Activated T-helper 1 cell treated with Interleukin-2 at 50 U/mL for 16 hours (primary cell): ENCODE measurements around the gene CTXN1.
"Not testable (repeated sequence)": the region's sequence is repeated elsewhere in the genome, so short reads cannot be mapped to it uniquely, and the experiment has no call there.

Experiments
- DNase-seq: peaks from one replicate; pipeline ENCODE4 v3.0.0-alpha.2; 2020; ENCODE audit warnings: low read depth

CTXN1 gene

DNA sequence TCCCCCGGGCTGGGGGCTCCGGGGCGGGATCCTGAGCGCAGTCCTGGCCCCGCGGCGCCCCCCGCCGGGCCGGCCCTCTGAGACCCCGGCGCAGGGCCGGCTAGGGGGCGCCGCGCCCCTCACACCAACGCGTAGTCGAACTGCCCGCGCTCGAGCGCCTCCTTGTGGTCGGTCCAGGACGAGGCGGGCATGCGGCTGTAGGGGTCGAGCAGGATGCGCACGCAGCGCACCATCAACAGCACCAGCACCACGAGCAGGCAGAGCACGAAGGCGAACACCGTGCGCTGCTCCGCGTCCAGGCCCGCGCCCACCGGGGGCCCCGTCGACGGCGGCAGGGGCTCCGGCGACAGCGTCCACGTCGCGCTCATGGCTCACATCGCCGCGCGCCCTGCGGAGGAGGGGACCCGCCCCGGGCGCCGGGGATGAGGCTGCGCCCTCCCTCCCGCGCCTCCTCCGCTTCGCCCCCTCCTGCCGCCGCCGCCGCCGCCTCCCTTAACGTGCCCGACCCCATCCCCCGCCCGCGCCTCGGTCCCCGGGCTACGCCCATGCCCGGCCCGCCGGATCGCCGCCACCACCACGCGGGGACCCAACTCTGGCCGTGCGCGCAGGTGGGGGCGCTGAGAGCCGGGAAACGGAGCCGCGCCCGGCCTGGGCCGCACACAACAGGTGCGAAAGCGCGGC lies 624 bp downstream of the CTXN1 start:
- DNase-seq, result peak; percentile 58

DNA sequence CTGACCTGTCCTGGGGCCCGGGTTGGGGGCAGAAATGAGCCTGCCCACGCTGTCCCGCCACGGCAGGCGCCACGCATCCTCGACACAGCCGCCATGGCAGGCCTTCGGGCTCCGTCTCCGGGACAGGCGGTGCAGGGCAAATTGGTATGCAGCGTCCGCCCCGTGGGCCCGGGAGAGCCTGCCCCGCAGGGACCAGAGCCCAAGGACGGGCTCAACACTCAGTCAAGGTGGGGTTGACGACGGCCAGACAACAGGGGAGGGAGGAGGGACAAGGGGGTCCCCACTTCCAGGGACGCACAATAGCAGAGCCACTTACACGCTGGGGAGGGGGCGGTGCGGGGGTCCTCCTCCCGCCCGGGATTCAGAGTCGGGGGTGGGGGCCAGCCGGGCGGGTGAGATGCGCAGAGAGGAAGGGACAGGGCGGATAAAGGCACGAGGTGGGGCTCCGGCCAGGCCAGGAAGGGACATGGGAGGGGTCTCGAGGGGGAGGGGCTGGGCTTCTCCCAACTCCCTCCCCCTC lies 1.2 kb downstream of the CTXN1 start:
- DNase-seq, result no peak

DNA sequence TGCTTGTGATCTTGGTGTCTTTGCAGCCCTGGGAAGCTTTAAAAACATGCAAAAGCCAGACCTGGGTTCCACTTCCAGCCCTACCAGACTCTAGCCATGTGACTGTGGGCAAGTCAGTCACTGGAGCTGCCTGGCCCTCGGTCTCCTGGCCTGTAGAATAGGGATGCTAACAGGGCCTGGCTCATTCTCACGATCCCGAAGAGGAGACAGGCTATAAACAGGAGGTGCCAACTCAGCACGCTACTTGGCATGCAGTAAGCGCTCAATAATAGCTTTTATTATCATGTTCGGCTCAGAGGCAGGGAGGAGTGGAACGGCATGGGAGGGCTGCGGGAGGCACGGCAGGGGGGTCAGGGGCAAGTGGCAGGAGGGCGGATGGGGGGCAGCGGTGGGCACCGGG lies 1.7 kb downstream of the CTXN1 start:
- DNase-seq, result no peak

DNA sequence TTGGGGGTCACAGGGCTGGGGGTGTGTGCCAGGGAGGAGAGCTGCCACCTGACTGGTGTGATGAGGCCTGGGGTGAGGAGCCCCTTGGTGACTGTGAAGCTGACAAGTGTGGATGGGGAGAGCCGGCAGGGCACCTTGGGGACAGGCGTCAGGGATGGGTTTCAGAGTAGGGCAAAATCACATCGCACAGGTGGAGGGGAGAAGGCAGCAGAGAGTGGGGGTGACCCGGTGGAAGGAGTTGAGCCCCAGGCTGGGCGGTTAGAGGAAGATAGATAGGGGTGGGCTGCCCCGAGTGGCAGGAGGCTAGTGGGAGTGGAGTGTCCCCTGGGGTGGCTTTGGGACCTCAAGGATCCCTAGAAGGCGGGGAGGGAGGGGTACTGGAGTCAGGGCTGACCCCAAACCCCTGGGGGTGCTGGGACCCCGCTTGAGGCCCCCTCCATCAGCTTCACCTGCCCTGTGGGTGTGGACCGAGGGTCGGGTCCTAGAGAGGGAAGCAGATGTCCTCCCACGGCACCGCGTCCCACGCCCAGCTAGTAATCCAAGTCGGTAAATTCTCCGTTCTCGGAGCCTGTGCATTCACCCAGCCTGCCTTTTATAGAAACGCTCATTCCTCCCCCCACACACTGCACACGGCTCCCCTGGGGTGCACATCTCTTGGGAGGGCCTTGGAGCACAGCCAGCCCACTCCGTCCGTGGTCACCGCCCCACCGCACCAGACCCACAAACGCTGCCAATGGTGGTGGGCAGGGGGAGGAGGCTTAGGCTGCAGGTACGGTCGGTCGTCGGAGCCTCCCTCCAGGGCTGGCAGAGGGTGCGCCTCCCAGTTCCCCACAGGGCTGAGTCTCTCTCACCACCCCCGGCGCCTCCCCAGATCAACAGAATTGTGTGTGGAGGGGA lies 2.4 kb downstream of the CTXN1 start:
- no peak for DNase-seq

DNA sequence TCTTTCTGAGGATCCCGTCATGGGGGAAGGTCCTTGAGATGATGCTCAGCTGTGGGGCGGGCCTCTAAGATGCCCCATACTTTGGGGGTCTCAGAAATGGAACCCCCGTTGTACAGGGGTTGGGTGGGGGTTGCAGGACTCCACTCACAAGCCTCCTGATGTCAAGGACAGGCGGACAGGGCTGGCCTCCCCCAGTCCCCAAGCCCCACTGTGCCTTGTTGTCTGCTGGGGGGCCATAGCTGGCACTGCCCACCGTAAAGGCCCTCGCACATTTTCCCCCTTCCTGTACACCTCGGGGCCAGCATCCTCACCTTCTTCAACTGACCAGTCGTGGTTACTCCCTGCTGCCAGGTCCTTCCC lies 3.1 kb downstream of the CTXN1 start:
- DNase-seq, result no peak

DNA sequence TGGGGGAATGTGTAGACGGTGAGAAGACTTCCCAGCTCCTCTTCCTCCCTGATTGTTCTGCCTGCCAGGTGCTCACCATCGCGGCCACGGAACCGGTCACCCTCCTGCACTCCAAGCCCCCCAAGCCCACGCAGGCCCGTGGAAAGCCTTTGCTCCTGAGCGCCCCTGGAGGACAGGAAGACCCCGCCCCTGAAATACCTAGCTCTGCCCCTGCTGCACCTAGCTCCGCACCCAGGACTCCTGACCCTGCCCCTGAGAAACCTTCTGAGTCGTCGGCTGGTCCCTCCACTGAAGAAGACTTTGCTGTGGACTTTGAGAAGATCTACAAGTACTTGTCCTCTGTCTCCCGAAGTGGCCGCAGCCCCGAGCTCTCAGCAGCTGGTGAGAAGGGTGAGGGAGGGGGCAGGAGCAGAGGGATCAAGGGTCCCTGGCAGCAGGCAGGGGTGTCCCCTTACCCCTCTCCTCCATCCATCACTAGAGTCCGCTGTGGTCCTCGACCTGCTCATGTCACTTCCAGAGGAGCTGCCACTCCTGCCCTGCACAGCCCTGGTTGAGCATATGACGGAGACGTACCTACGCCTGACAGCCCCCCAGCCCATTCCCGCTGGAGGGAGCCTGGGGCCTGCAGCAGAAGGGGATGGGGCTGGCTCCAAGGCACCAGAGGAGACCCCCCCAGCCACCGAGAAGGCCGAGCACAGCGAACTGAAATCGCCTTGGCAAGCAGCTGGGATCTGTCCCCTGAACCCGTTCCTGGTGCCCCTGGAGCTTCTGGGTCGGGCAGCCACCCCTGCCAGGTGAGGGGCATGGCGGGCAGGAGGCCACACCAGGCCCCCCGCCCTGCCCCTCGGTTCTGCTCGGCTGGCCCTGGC lies 3.7 kb downstream of the CTXN1 start:
- no peak for DNase-seq

DNA sequence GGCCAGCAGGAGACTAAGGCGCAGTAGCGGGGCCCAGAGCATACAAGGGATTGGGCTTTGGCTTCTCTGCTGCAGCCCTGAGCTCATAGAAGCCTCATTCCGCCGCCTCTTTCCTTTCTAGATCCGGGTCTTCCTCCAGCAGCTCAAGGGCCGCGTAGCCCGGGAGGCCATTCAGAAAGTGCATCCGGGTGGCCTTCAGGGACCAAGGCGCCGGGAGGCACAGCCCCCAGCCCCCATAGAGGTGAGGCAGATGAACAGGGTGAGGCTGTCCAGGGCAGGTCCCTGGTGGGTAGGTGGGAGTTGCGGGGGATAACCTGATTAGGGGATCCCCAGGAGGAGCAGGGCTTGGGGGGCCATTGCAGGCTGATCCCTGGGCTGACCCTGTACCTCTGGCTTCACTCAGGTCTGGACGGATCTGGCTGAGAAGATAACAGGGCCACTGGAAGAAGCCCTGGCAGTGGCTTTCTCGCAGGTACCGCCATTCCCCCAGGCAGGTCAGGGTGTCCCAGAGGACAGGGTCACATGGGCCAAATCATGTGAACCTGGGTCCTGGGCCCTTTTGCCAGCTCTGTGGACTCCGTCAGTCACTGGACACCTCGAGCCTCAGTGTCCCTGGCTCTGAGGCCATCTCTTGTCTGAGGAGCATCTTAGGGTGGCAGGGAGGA lies 4.5 kb downstream of the CTXN1 start:
- DNase-seq, result no peak

DNA sequence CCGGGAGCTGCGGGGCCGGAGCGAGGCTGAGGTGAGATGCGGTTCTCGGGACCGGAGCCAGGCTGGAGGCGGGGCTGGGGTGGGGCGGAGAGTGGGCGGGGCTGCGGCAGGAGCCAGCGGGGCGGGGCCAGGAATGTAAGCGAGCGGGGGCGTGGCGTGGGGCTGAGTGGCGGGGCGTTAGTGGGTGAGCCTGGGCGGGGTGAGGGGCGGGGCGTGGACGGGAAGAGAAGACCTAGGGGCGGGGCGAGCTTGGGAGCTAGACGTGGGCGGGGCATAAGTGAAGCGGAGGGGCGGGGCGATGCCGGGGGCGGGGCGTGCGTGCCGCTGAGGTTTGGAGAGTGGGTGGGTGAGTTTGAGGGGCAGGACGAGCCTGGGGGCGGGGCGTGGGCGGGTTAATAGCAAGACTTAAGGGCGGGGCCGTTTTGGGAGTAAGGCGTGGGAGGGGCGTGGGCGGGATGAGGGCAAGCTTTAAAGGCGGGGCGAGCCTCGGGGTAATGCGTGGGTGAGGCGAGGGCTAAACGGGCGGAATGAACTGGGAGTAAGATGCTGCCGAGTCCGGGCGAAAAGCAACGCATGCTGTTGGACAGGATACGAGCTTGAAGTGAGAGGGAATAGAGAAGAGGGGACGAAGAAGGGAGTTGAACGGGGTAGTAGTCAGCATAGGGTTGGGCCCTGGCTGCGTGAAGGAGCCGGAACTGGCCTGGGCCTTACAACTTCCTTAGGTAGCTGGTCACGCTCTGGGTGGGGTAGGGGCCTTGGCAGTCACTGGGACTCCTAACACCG lies 5.2 kb downstream of the CTXN1 start:
- peak; percentile 99 for DNase-seq

DNA sequence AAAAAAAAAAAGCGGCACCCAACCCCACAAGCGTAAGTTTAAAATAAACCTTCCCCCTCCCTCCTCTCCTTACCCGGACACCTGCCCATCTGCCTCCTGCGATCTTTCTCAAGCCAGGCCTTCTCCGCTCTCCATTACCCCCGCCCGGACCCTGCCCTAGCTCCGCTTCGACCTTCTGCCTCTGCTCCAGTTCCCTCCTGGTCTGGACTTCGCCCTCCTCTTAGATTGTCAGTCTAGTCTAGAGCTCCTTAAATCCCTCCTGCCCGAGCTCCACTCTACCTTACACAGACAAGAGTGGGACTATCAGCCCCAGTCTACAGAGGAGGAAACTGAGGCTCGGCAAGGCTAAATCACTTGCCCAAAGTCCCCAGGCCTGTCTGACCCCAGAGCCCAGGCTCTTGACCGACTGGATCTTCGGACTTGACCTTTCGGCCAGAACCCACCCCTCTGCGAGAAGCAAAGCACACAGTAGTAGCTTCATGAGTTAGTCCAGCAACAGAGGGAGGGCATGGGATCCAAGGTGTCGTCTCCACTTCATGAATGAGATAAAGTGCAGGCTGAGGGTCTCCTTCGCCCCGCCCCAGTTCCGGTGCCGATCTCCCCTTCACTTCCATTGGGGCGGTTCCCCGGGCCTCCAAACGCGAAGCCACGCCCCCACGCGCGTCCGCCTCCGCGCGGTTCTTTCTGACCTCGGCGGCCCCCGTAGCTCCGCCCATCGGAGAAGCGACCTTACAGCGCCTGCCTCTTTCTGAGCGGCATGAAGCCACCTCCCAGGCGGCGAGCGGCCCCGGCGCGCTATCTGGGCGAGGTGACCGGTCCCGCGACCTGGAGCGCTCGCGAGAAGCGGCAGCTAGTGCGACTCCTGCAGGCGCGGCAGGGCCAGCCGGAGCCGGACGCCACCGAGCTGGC lies 6.1 kb downstream of the CTXN1 start, which contains the start of gene SNAPC2:
Gene SNAPC2 (plus strand): TSS at position 729 of the 909 bp plus-strand sequence. CDS start 29 bp downstream, at position 758.
- DNase-seq, result peak; percentile 91

DNA sequence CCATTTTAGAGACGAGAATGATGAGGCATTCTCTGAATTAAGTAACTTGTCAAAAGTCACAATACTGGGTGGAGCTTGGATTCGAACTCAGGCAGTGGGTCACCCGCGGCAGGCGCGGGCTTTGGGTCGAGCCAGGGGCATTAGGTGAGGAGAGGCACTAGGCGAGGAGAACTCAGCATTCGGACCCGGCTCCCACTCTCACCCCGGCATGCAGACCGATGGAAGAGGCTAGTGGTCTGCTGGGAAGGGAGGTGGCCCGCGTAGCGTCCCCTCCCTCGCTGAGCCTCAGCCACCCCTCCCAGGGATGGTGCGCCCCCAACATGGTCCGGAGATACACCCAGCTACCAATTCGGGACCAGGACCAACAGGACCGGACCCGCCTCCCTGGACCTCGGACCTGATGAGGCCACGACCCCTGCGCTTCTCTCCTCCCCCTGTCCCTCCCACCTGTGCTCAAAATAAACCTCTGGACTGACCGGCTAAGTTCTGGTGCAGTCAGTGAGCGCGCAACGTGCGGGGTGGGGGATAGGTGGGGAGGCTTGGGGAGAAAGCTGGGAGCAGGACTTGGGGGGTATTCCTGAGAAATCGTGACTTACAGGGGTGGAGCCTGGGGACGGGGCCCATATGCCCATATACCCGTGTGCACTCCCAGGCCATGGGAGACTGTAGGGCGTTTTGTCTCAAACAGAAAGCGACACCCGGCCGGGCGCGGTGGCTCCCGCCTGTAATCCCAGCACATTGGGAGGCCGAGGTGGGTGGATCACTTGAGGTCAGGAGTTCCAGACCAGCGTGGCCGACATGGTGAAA lies 7.1 kb downstream of the CTXN1 start:
- no peak for DNase-seq

DNA sequence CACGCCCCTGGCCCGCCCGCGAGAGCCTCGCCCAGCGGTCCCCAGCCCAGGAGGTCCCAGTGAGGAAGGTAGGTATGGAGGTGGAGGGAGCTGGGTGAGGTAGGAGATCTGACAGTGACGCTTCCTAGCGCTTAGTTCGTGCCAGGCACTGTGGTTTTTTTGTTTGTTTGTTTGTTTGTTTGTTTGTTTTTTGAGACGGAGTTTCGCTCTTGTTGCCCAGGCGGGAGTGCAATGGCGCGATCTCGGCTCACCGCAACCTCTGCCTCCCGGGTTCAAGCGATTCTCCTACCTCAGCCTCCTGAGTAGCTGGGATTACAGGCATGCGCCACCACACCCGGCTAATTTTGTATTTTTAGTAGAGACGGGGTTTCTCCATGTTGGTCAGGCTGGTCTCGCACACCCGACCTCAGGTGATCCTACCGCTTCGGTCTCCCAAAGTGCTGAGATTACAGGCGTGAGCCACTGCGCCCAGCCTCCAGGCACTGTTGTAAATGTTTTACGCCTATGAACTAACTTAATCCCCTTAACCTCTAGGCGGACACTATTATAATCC lies 7.8 kb downstream of the CTXN1 start:
- DNase-seq, result not testable (repeated sequence)

DNA sequence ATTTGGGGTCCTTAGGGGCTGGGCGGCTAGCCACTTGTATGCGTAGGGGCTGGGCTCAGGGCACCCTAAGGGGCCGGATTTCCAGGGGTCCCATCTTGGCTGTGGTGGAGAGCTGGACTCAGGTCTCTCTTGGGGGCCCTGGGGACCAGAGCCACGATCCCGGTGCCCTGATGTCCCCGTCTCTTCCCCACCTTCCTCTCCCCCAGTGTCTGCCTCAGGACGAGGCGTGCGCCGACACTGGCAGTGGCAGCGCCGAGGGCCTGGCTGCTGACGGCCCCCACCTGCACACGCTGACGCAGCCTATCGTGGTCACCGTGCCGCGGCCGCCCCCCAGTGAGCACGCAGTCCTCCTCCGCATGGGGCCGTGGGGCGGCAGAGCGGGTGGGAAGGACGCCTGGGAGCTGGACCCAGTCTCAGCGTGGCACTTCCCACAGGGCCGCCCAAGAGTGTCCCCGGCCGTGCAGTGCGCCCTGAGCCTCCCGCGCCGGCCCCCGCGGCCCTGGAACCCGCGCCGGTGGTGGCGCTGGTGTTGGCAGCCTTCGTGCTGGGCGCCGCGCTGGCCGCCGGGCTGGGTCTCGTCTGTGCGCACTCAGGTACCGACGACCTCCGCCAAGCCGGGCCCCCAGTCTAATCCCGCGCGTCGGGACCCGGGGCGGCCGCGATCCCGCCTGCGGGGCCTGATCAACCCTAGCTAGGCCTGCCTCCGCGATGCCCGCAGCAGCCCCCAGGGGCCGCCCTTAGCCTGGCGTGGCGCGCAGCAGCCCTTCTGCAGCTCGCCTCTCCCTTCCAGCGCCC lies 8.5 kb downstream of the CTXN1 start:
- DNase-seq, result peak; percentile 39

DNA sequence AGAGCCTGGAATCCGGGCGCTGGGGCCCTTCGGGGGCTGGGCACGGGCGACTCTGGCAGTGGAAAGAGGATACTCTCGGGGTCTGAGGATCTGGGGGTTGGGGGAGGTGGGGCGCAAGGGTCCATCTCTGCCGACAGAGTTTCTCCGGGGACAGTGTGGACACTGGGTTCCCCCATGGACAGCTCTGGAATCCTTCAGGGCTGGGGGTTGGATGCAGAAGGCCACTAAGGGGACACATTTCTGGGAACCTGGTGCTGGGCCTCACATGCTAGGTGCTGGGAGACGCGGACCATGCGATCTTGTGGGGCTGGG lies 9.0 kb downstream of the CTXN1 start:
- DNase-seq, result no peak

DNA sequence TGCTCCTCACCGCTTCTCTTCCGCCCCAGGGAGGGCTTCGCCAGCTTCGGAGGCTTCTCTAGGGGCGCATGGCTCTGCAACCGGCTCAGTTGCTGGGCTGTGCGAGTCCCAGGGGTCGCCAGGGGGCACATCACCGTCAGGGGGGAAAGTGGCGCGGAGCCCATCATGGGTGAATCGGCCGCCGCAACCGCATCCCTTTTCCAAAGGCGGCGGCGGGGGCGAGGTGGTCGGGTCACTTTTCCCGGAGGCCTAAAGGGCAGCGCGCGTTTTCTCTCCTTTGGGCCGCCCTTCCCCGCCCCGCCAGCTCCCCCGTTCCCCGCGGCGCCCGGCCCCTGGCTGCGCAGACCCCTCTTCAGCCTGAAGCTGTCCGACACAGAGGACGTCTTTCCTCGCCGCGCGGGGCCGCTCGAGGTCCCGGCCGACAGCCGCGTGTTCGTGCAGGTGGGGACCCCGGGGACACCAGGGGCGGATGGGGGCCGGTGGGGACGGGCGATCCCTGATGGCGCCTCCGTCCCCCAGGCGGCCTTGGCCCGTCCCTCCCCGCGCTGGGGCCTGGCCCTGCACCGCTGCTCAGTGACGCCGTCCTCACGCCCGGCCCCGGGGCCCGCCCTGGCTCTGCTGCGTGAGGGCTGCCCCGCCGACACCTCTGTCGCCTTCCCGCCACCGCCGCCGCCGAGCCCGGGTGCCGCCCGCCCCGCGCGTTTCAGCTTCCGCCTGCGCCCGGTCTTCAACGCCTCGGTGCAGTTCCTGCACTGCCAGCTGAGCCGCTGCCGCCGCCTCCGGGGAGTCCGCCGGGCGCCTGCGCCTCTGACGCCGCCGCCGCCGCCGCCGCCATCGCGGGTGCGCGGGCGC lies 9.6 kb downstream of the CTXN1 start:
- DNase-seq, result peak; percentile 40

DNA sequence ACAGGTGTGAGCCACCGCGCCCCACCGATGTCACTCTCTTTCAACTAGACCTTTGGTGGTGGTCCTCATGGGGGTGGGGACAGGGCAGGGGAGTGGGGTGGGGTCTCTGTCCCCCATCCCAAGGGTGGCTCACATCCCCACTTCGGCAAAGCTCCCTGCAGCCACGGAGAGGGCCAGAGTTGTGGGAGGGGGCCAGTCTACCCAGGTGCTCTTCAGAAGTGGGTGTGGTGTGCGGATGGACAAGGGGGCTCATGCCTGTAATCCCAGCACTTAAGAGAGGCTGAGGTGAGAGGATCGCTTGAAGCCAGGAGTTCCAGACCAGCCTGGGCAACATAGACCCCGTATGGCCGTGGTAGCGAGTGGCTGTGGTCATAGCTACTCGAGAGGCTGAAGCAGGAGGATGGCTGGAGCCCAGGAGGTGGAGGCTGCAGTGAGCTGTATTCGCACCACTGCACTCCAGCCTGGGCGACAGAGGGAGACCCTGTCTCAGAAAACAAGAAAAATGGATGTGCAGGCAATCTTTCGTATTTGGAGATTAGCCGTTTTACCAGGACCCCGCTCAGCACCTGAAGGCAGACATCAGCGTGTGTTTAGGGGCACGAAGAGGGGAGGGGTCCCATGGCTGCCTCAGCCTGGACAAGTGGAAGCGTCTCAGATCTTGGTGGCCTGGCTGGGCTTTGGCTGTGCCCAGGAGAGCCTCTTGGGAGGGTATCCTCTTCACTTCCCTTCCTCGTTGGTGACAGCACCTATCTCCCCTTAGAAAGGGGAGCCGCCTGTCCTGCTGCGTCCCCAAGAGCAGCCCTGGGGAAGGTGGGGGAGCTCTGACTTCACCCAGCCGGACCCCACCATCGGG lies 10.5 kb downstream of the CTXN1 start:
- no peak for DNase-seq

DNA sequence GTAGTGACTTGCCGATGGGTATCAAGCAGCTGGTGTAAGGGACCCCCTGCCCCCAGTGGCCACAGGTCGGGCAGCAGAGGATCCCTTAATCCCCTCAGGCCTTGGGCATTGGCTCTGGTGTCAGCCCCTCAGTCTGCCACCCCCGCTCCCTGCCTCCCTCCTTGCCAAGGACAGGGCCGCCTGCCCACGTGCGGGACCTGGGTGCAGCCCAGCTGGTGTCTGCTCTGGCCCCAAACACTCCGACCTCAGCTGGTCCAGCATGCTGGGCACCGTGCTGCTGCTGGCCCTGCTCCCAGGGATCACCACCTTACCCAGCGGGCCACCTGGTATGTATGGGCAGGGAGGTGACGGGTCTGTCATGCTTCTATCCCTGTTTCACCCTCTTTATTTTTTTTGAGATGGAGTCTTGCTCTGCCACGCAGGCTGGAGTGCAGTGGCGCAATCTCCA lies 11.3 kb downstream of the CTXN1 start, which contains the start of gene TGFBR3L:
Gene TGFBR3L (plus strand): TSS at position 233 of the 448 bp plus-strand sequence.
- no peak for DNase-seq
